MM.1S (cell line): ENCODE data around the gene NUMB.

ENCODE experiments used
- CTCF ChIP-seq: fragments of 300-600 bp; sonication (generic); IDR thresholded peaks from 2 replicates; pipeline ENCODE4 v1.5.1; 2016; ENCODE audit warnings: antibody characterized with exemption, low read length, mixed read lengths
- EZH2 ChIP-seq: fragments of 300-600 bp; sonication (generic); optimal IDR thresholded peaks from 2 replicates; pipeline ENCODE3; 2017; ENCODE audit warnings: low read depth, mild to moderate bottlenecking, antibody characterized with exemption, low read length, mixed read lengths

GRCh38 chr14:73471582-73472184, 13.3 kb upstream of the NUMB start:
- no peak for TF ChIP-seq CTCF
- no peak for TF ChIP-seq EZH2
